GM12872 (cell line): Measurements from ENCODE around the gene CRIP2.

Experiments used
- CTCF ChIP-seq: IDR thresholded peaks from 3 replicates; pipeline ENCODE4 v1.5.1; 2011; ENCODE audit warnings: low read depth, mild to moderate bottlenecking, low read length, moderate library complexity; ENCODE audit not compliant: insufficient read depth

CRIP2 gene

DNA sequence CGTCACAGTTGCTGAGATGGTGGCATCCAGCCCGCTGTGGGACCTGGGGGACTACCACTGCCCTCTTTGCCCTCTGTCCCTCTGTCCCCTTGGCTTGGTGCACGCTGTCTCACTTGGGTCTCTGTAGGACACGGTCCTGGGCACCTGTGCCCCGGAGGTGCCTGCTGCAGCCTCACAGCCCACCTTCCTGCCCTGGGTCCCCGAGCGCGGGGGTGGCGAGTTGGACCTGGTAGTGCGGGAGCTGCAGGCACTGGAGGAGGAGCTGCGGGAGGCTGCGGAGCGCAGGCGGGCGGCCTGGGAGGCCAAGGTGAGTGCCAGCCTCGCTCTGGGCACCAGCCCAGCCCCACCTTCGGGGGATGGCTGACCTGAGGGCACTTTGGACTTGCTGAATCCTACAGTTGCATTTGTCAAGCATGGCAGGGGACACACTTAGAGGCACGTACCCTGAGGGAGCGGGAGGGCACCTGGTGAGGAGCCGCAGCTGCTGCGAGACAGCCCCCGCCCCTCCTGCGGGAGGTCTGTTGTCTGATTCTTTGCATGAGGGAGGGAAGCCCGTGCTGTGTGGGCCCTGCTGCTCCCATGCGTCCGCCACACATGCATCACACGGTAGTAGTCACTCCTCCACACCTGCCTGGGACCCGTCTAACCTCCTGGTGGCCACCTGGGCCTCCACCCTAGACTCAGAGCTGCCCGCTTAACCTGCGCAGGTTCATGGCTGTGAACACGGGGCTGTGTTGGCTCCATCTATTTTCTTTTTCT lies 23.2 kb downstream of the CRIP2 start:
- TF ChIP-seq CTCF = no peak

GRCh38 chr14:105498430-105499255 lies 24.0 kb downstream of the CRIP2 start:
- no peak for TF ChIP-seq CTCF

- TF ChIP-seq CTCF = no peak
Observed at GRCh38 chr14:105499256-105500035, 24.8 kb downstream of the CRIP2 start.

GRCh38 chr14:105500036-105500725 lies 25.6 kb downstream of the CRIP2 start:
- TF ChIP-seq CTCF = no peak

DNA sequence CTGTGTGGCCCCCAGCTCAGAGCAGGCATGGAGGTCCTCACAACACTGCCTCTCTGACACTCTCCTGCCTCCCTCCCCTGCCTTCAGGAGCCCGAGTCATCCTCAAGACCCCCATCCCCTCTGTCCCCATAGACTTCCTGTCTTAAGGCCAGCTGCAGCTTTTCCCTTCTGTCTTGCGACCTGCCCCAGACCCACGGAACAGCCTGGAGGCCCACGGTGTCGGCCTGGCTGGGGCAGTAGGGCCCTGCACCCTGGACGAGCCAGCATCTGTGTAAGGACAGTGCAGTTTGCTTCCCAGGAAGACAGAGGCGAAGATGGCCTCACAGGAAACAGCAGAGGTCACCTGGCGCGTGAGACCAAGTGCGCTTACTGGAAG lies 26.1 kb downstream of the CRIP2 start:
- TF ChIP-seq CTCF = no peak

- TF ChIP-seq CTCF = no peak
Observed at GRCh38 chr14:105501504-105502291, 27.1 kb downstream of the CRIP2 start.
